ENCODE measurements around the gene JAG2.

- no peak for TF ChIP-seq CTCF (IDR thresholded peaks at IDR 0.05)
- TF ChIP-seq EP300 (IDR thresholded peaks at IDR 0.05): no peak
These were observed 3.4 kb downstream of the JAG2 start for GRCh38 chr14:105165134-105165704.
